A673 (cell line): ENCODE results near the gene RBM42.

Source experiments
- CTCF ChIP-seq: fragments of 300-800, 200-600 bp; sonication (generic); conservative IDR thresholded peaks from 2 replicates; pipeline ENCODE4 v1.5.1; 2017; ENCODE audit warnings: low read depth, mild to moderate bottlenecking, antibody characterized with exemption, low read length, moderate library complexity, mixed read lengths
- EZH2 ChIP-seq: fragments of 200-600 bp; sonication (generic); IDR thresholded peaks from 2 replicates; pipeline ENCODE4 v1.6.1; 2017; ENCODE audit warnings: borderline replicate concordance, low read depth, mild to moderate bottlenecking, mixed read lengths, antibody characterized with exemption, low read length; ENCODE audit not compliant: poor library complexity, severe bottlenecking

GRCh38 chr19:35609851-35610353, 18.9 kb upstream of the RBM42 start:
- TF ChIP-seq CTCF (no peak), EZH2 (no peak)
